NB4 (cell line): ENCODE measurements around the gene PAFAH1B2.

Experiments used
- DNase-seq: peaks from one replicate; pipeline ENCODE4 v3.0.0; 2010; ENCODE audit warnings: low read depth
- H3K4me3 ChIP-seq: one replicate; pipeline ENCODE4 v1.5.1; 2011; ENCODE audit warnings: mild to moderate bottlenecking, low read depth, low read length, moderate library complexity
- MYC ChIP-seq: IDR thresholded peaks from 2 replicates; pipeline ENCODE4 v1.6.1; 2011; ENCODE audit warnings: low read depth, low read length
- POLR2A ChIP-seq: IDR thresholded peaks from 2 replicates; pipeline ENCODE4 v1.6.1; 2011; ENCODE audit warnings: mild to moderate bottlenecking; ENCODE audit not compliant: insufficient read length; ENCODE audit errors: extremely low read depth
- TF ChIP-seq, protein P1 (sequence below): IDR thresholded peaks from one replicate; pipeline ENCODE4 v1.5.1; 2012; ENCODE audit warnings: low read depth, low read length
- TF ChIP-seq, protein P2 (sequence below): IDR thresholded peaks from 2 replicates; pipeline ENCODE4 v1.6.1; 2011; ENCODE audit warnings: low read depth, low read length

Gene PAFAH1B2

DNA sequence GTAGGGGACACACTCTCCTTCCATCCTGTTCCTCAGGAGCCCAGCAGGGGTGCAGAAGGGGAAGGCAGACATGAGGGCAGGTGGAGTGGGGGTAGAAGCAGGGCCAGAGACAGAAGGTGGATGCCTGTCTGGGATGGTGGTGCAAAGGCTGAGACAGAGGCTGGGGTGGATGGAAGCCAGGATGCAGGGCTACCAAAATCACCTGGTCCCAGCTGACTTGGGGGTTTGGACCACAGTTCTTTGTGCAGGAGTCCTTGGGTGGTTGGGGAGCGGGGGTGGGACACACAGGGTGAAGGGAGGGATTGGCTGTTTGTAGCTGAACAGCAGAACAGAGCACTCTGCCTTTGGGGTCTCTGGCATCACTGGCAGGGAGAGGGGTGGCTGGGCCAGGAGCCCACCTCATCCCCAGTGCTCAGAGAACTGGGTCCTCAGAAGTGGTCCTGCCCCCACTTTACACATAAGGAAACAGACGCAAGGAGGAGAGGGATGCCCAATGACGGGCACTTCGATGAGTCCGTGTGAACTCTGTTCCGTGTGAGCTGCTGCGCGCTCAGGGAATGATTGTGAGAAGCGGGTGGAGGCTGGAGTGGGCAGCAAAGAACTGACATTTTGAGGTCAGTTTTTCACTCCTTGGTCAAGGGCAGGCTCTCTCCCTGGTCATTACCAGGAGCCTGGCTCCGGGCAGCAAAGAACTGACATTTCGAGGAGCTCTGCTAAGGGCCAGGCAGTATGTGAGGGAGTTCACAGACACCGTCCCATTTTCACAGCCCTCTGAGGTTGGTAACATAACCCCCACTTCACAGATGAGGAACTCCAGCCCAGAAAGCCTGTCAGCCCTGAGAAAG is 56.9 kb downstream of the PAFAH1B2 start:
- no peak overlapping the region for H3K4me3 ChIP-seq
- DNase-seq, result no peak
- TF ChIP-seq POLR2A, result no peak
- TF ChIP-seq, protein P1, sequence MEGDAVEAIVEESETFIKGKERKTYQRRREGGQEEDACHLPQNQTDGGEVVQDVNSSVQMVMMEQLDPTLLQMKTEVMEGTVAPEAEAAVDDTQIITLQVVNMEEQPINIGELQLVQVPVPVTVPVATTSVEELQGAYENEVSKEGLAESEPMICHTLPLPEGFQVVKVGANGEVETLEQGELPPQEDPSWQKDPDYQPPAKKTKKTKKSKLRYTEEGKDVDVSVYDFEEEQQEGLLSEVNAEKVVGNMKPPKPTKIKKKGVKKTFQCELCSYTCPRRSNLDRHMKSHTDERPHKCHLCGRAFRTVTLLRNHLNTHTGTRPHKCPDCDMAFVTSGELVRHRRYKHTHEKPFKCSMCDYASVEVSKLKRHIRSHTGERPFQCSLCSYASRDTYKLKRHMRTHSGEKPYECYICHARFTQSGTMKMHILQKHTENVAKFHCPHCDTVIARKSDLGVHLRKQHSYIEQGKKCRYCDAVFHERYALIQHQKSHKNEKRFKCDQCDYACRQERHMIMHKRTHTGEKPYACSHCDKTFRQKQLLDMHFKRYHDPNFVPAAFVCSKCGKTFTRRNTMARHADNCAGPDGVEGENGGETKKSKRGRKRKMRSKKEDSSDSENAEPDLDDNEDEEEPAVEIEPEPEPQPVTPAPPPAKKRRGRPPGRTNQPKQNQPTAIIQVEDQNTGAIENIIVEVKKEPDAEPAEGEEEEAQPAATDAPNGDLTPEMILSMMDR, result no peak
- TF ChIP-seq MYC, result no peak
- TF ChIP-seq, protein P2, sequence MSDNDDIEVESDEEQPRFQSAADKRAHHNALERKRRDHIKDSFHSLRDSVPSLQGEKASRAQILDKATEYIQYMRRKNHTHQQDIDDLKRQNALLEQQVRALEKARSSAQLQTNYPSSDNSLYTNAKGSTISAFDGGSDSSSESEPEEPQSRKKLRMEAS, result no peak

- no peak for TF ChIP-seq MYC
- H3K4me3 ChIP-seq, result no peak overlapping the region
- no peak for DNase-seq
Measured at GRCh38 chr11:117201658-117202305, 57.7 kb downstream of the PAFAH1B2 start.

- TF ChIP-seq POLR2A (no peak), MYC (no peak)
- TF ChIP-seq, protein P2, result no peak
- TF ChIP-seq, protein P1, result no peak
- H3K4me3 ChIP-seq, result no peak overlapping the region
- DNase-seq, result no peak
Measured at GRCh38 chr11:117202386-117203068, 58.4 kb downstream of the PAFAH1B2 start.

GRCh38 chr11:117203069-117203407 is 59.0 kb downstream of the PAFAH1B2 start:
- no peak overlapping the region for H3K4me3 ChIP-seq
- DNase-seq, result no peak
- no peak for TF ChIP-seq MYC
- TF ChIP-seq POLR2A, result no peak
- TF ChIP-seq, protein P2, result no peak
- TF ChIP-seq, protein P1, result no peak

DNA sequence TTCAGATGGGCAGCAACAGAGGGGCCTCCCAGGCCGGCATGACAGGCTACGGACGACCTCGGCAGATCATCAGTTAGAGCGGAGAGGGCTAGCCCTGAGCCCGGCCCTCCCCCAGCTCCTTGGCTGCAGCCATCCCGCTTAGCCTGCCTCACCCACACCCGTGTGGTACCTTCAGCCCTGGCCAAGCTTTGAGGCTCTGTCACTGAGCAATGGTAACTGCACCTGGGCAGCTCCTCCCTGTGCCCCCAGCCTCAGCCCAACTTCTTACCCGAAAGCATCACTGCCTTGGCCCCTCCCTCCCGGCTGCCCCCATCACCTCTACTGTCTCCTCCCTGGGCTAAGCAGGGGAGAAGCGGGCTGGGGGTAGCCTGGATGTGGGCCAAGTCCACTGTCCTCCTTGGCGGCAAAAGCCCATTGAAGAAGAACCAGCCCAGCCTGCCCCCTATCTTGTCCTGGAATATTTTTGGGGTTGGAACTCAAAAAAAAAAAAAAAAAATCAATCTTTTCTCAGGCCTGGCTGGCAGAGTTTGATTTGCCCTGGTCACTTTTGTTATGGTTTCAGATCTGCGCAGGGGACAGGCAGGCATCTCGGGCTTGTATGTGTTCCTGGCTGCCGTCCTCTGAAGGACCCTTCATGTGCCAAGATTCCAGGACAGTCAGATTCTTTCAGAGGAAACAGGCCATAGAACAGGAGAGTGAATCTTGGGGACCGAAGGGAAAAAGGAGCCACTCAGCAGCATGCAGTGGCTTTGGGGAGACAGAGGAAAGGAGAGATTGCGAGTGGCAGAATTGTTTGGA is 60.4 kb downstream of the PAFAH1B2 start:
- DNase-seq, result no peak
- TF ChIP-seq POLR2A, result no peak
- TF ChIP-seq, protein P1, result no peak
- TF ChIP-seq MYC, result no peak
- TF ChIP-seq, protein P2, result no peak
- no peak overlapping the region for H3K4me3 ChIP-seq
